GM12801 (cell line): ENCODE measurements around the gene TMEM266.

ENCODE experiments used
- TF ChIP-seq, protein P1 (sequence below): IDR thresholded peaks from one replicate; pipeline ENCODE4 v1.5.1; 2011; ENCODE audit warnings: control low read depth; ENCODE audit not compliant: insufficient read length; ENCODE audit errors: extremely low read depth

The TMEM266 gene

DNA sequence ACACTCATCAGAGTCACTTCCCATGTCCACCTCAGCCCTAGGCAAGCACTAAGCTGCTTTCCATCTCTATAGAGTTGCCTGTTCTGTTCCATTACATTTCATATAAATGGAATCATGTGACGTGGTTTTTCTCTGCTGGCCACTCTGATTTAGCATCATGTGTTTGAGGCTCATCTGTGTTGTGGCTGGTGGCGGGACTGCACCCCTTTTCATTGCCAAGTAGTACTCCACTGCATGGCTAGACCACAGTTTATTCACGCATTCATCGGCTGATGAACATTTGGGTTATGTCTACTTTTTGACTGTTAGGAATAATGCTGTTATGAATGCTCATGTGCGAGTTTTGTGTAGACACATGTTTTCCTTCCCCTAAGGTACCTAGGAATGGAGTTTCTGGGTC, 114.9 kb downstream of the TMEM266 start:
- TF ChIP-seq, protein P1, sequence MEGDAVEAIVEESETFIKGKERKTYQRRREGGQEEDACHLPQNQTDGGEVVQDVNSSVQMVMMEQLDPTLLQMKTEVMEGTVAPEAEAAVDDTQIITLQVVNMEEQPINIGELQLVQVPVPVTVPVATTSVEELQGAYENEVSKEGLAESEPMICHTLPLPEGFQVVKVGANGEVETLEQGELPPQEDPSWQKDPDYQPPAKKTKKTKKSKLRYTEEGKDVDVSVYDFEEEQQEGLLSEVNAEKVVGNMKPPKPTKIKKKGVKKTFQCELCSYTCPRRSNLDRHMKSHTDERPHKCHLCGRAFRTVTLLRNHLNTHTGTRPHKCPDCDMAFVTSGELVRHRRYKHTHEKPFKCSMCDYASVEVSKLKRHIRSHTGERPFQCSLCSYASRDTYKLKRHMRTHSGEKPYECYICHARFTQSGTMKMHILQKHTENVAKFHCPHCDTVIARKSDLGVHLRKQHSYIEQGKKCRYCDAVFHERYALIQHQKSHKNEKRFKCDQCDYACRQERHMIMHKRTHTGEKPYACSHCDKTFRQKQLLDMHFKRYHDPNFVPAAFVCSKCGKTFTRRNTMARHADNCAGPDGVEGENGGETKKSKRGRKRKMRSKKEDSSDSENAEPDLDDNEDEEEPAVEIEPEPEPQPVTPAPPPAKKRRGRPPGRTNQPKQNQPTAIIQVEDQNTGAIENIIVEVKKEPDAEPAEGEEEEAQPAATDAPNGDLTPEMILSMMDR: no peak

DNA sequence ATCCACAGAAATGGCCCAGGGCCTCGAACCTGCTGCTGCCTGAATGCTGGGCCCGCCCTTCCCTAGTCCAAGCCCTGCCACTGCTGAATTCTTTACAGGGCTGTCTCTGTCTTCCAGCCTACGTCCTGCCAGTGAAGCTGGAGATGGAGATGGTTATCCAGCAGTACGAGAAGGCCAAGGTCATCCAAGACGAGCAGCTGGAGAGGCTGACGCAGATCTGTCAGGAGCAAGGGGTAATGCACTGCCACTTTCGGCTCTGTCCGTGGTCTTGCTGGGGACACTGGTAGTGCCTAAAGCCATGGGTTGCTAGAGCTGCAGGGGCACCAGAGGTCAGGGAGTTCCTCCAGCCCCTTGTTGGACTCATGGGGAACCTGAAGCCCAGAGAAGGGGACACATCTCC, 115.7 kb downstream of the TMEM266 start:
- TF ChIP-seq, protein P1: no peak

DNA sequence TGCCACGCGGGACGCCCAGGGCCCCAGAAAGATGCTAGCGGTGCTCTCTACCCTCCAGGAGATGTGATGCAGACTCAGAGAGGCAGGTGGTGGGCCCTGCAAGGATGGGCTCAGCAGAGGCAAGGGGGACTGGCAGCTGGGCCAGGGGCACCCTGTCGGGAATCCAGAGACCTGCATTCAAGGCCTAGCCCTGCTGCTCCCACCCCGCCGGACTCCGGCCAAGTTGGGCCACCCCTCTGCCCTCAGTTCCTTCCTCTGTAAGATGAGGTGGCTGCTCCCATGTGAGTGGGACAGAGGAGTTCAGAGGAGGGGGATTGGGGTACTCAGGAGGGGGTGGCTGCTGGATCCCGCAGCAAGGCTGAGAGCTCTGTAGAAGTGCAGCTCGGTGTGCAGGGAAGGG, 116.3 kb downstream of the TMEM266 start:
- TF ChIP-seq, protein P1: no peak

DNA sequence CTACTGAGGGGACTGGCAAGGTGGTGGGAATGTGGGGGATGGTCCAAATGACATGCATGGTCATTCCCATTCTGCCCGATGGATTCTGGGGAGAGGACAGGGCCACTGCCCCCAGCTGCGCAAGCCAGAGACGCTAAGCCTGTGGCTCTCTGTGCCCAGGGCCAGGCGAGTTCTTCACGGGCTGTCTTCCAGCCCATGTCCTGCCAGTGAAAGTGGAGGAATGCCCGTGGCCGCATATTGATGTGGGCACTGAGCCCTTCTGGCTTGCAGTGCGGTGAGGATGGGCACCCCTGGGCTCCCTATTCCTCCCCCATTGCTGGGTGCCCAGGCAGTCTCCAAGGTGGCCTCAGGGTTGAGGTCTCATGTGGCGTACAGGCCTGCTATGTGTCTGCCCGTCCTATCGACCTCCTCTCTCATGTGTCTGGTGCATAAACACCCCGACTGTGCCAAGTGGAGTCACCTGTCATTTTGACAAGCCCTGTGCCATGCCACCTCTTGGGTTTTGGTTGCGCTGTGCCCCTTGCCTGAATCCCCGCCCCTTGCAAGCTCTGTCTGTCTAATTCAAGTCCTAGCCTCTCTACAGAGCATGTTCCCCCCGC, 116.8 kb downstream of the TMEM266 start:
- TF ChIP-seq, protein P1: no peak

DNA sequence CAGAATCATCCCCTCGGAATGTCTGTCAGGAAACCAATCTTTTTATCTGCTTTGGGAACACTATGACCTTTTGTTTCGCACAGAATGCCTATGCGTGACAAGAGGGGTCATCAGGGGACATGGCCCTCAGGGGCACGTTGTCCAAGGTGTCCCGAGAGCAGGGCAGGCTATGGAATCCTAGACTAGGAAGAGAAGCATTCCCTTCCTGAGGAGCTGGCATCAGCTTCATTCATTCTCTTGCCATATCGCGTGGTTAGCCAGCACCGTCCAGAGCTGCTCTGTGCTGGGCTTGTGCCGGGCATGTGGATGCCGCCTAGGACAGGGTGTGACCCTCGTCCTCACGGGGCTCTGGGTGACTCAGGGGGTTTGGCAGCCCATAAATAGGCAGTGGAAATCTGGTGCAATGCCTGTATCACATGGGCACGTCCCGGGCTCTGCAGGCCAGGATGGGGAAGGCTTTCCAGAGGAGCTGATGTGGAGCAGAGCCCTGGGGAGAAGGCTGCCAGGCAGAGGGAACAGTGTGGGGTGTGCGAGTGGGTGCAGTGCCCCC, 117.8 kb downstream of the TMEM266 start:
- TF ChIP-seq, protein P1: no peak

DNA sequence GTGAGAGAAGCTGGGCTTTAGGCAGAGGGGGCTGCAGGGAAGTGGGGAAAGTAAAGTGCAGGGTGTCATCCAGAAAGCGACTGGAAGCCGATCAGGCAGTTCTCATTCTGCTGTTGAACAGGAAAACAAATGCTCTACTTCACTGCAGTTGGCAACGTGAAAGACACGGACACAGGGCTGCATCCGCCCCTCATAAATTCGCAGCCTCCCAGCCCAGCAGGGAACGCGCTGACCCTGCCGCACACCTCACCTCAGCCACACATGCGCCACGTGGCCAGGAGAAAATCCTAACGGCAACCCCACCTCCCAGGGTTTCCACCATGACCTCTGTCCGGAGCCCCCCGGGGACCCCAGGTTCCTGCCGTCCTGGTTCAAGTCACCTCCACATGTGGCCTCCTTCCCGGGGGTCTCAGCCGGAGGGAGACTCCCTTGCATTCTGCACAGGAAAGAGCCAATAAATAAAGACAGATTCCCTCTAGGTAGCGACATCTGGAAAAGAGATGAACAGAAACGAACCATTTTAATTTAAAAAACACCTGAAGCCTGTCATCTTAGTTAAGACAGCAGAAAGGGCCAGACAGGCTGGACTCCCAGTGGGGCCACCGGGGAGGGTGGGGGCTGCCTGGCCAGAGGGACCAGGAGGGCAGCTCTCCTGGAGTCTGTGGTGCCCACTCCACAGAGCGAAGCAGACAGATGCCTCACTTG, 118.7 kb downstream of the TMEM266 start:
- TF ChIP-seq, protein P1: no peak

DNA sequence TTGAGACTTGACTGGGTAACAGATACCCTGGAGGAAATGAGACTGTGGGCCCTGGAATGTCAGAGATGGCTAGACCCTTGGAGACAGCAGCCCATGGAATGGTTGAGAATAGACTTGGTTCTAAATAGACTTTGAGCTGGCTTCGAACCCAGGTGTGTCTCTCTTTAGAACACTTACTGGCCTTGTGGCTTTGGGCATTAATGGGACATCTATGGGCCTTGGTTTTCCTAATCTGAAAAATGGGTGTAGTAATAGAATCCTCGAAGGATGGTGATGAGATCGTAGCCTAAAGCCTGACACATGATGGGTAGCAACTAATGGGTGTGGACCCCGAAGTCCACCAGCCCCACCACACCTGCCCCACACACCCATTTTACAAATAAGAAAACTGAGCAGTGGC, 119.2 kb downstream of the TMEM266 start:
- TF ChIP-seq, protein P1: no peak
